ENCODE data around the gene TSR1. TPM values are rescaled to one million over a fixed set of nuclear protein-coding genes. Genes with fewer than 3 reads are reported as not detected.

Gene TSR1
- total and polyA plus RNA-seq, 2 donors (not counting 1 experiment from before 2014, with no cell fraction given): 13.7 to 42.4 TPM

DNA sequence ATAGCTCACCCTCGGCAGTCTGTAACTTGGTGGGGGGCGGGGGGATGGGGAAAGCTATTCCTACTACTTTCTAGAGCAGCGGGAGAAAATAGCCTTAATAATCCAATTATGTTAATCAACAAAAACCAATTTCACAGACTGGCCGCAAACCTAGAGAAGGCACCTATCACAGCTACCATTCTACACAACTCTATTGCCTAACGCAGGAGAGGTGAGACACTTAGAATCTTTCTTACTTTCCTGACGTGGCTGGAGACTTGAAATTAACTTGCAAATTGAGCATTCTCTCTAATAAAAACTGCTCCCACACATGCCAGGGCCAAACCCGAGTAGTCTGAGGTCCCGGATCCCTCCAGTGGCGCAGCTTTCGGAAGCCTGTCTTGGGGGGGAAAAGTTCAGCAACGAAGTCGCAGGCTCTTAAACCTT is 33.5 kb downstream of the TSR1 start:
- H3K27me3 ChIP-seq (ENCODE audit: control insufficient read depth, insufficient read depth, low read length): no peaks in the 10 kb centered on the region

DNA sequence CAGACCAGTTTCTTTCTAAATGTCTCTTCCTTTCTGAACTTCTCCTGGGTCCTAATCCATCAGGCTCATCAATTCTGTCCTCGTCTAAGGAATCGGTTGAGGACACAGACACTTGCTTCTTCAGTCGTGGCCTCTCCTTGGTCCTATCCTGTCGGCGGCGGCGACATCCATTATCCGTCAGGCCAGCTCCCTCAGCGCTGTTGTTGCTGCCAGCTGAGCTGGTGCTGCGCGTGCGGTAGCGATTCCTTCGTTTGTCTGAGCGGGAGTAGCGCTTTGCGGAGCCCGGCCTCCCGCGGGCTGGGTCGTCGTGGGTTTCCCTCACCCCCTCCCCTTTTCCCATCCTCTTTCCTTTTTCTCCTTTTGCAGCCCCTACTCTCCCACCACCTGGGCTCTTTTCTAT is 36.5 kb downstream of the TSR1 start:
- no peaks in the 10 kb centered on the region for H3K9me3 ChIP-seq (ENCODE audit: control insufficient read depth, insufficient read depth, low read depth, low read length)
- no peaks in the 10 kb centered on the region for H4K20me1 ChIP-seq (ENCODE audit: control insufficient read depth, extremely low read depth, insufficient read depth, low read length)
- H3K4me3 ChIP-seq (replicated peaks in 1 of 4; ENCODE audit: control extremely low read depth in 1 of 4, insufficient read depth in 1 of 4, low read depth in 3 of 4, low read length in 4 of 4): no peak overlapping the region
- TF ChIP-seq, protein P1, sequence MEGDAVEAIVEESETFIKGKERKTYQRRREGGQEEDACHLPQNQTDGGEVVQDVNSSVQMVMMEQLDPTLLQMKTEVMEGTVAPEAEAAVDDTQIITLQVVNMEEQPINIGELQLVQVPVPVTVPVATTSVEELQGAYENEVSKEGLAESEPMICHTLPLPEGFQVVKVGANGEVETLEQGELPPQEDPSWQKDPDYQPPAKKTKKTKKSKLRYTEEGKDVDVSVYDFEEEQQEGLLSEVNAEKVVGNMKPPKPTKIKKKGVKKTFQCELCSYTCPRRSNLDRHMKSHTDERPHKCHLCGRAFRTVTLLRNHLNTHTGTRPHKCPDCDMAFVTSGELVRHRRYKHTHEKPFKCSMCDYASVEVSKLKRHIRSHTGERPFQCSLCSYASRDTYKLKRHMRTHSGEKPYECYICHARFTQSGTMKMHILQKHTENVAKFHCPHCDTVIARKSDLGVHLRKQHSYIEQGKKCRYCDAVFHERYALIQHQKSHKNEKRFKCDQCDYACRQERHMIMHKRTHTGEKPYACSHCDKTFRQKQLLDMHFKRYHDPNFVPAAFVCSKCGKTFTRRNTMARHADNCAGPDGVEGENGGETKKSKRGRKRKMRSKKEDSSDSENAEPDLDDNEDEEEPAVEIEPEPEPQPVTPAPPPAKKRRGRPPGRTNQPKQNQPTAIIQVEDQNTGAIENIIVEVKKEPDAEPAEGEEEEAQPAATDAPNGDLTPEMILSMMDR (conservative IDR thresholded peaks at IDR 0.05 in 1 of 2, IDR thresholded peaks at IDR 0.05 in 1 of 2; ENCODE audit: low read depth in 1 of 2, low read length in 2 of 2): no peak
- no peak for TF ChIP-seq EZH2 (IDR thresholded peaks at IDR 0.05; ENCODE audit: low read length, missing control alignments)
- no peak for DNase-seq (ENCODE audit: low read depth in 2 of 2)
- H3K4me1 ChIP-seq (ENCODE audit: control insufficient read depth, extremely low read depth, insufficient read depth, low read length): no peaks in the 10 kb centered on the region
- H3K27me3 ChIP-seq (ENCODE audit: control insufficient read depth, insufficient read depth, low read length): no peaks in the 10 kb centered on the region
- no peak overlapping the region for H3K4me2 ChIP-seq (ENCODE audit: extremely low read depth, insufficient read depth, low read length)
- H3K36me3 ChIP-seq (ENCODE audit: control insufficient read depth, insufficient read depth, low read length): peaks cover 5% of the 10 kb centered on the region
- peaks cover 31% of the 10 kb centered on the region for H3K79me2 ChIP-seq (ENCODE audit: control insufficient read depth, insufficient read depth, low read length)
- no peak overlapping the region for H3K27ac ChIP-seq (ENCODE audit: insufficient read depth, low read length)
- no peak overlapping the region for H3K9ac ChIP-seq (ENCODE audit: insufficient read depth, low read length)
- H2AFZ ChIP-seq (ENCODE audit: low read length): no peak overlapping the region

More for the DNA sequence above, 33.5 kb downstream of the TSR1 start:
- peak overlapping the region; percentile 81 for H3K4me2 ChIP-seq (ENCODE audit: extremely low read depth, insufficient read depth, low read length)
- H4K20me1 ChIP-seq (ENCODE audit: control insufficient read depth, extremely low read depth, insufficient read depth, low read length): no peaks in the 10 kb centered on the region
- no peaks in the 10 kb centered on the region for H3K4me1 ChIP-seq (ENCODE audit: control insufficient read depth, extremely low read depth, insufficient read depth, low read length)
- H3K79me2 ChIP-seq (ENCODE audit: control insufficient read depth, insufficient read depth, low read length): peaks cover 33% of the 10 kb centered on the region
- peak overlapping the region; percentile 76 for H2AFZ ChIP-seq (ENCODE audit: low read length)
- DNase-seq (ENCODE audit: low read depth in 2 of 2): no peak
- H3K36me3 ChIP-seq (ENCODE audit: control insufficient read depth, insufficient read depth, low read length): peaks cover 7% of the 10 kb centered on the region
- peak overlapping the region; percentile 83 for H3K27ac ChIP-seq (ENCODE audit: insufficient read depth, low read length)
- peak overlapping the region; percentile 92 for H3K9ac ChIP-seq (ENCODE audit: insufficient read depth, low read length)
- peak overlapping the region; percentile 76 to 98 (median 94) for H3K4me3 ChIP-seq (replicated peaks in 1 of 4; ENCODE audit: control extremely low read depth in 1 of 4, insufficient read depth in 1 of 4, low read depth in 3 of 4, low read length in 4 of 4)
- no peak for TF ChIP-seq EZH2 (IDR thresholded peaks at IDR 0.05; ENCODE audit: low read length, missing control alignments)
- TF ChIP-seq, protein P1 (conservative IDR thresholded peaks at IDR 0.05 in 1 of 2, IDR thresholded peaks at IDR 0.05 in 1 of 2; ENCODE audit: low read depth in 1 of 2, low read length in 2 of 2): no peak
- H3K9me3 ChIP-seq (ENCODE audit: control insufficient read depth, insufficient read depth, low read depth, low read length): no peaks in the 10 kb centered on the region

DNA sequence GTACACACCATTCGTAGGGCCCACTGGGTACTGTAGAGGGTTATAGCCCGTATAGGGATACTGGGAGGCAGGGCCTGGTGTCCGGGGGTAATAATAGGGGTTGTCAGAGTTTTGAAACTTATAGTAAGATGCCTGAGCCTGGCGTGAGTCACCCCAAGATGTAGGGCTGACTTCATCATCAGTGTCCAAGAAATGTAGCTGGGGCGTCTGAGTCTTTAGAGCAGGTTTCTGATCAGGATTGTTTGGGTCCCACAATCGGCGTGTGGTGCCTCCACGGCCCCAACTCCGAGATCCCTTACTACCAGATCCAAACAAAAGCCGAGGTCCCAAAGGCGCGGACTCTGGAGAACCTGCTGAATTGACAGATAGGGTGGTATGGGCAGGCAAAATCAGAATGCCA is 37.1 kb downstream of the TSR1 start:
- Histone ChIP-seq H3K36me3 (ENCODE audit: control insufficient read depth, insufficient read depth, low read length) (peaks cover 5% of the 10 kb centered on the region), H3K4me3 (replicated peaks in 1 of 4; ENCODE audit: control extremely low read depth in 1 of 4, insufficient read depth in 1 of 4, low read depth in 3 of 4, low read length in 4 of 4) (no peak overlapping the region), H3K79me2 (ENCODE audit: control insufficient read depth, insufficient read depth, low read length) (peaks cover 31% of the 10 kb centered on the region), H2AFZ (ENCODE audit: low read length) (no peak overlapping the region), H3K9ac (ENCODE audit: insufficient read depth, low read length) (no peak overlapping the region), H3K27ac (ENCODE audit: insufficient read depth, low read length) (no peak overlapping the region), H4K20me1 (ENCODE audit: control insufficient read depth, extremely low read depth, insufficient read depth, low read length) (no peaks in the 10 kb centered on the region), H3K4me1 (ENCODE audit: control insufficient read depth, extremely low read depth, insufficient read depth, low read length) (no peaks in the 10 kb centered on the region), H3K27me3 (ENCODE audit: control insufficient read depth, insufficient read depth, low read length) (no peaks in the 10 kb centered on the region), H3K9me3 (ENCODE audit: control insufficient read depth, insufficient read depth, low read depth, low read length) (no peaks in the 10 kb centered on the region), H3K4me2 (ENCODE audit: extremely low read depth, insufficient read depth, low read length) (no peak overlapping the region)
- TF ChIP-seq, protein P1 (conservative IDR thresholded peaks at IDR 0.05 in 1 of 2, IDR thresholded peaks at IDR 0.05 in 1 of 2; ENCODE audit: low read depth in 1 of 2, low read length in 2 of 2): no peak
- TF ChIP-seq EZH2 (IDR thresholded peaks at IDR 0.05; ENCODE audit: low read length, missing control alignments): no peak
- no peak for DNase-seq (ENCODE audit: low read depth in 2 of 2)
